Neural cell (in vitro differentiated cells): ENCODE results near the gene CHST1.

Experiments
- EP300 ChIP-seq: fragments of 450-650 bp; conservative IDR thresholded peaks from 2 replicates; pipeline ENCODE4 v1.6.1; 2014; ENCODE audit warnings: antibody characterized with exemption, mild to moderate bottlenecking, moderate library complexity; ENCODE audit not compliant: poor library complexity, severe bottlenecking
- EZH2 ChIP-seq: fragments of 200-600, 300-800 bp; shearing (Covaris generic), sonication (generic); IDR thresholded peaks from 2 replicates; pipeline ENCODE4 v1.6.1; 2014; ENCODE audit warnings: antibody characterized with exemption, low read length, borderline replicate concordance, mild to moderate bottlenecking; ENCODE audit not compliant: insufficient read depth, poor library complexity, severe bottlenecking
- POLR2AphosphoS5 ChIP-seq: IDR thresholded peaks from 2 replicates; pipeline ENCODE4 v1.6.1; 2012
- TF ChIP-seq, protein P1 (sequence below): fragments of 450-650 bp; IDR thresholded peaks from 2 replicates; pipeline ENCODE4 v1.5.1; 2014; ENCODE audit warnings: antibody characterized with exemption, mild to moderate bottlenecking, moderate library complexity; ENCODE audit not compliant: poor library complexity, severe bottlenecking
- TF ChIP-seq, protein P2 (sequence below): IDR thresholded peaks from 2 replicates; pipeline ENCODE4 v1.6.1; 2012; ENCODE audit warnings: borderline replicate concordance

DNA sequence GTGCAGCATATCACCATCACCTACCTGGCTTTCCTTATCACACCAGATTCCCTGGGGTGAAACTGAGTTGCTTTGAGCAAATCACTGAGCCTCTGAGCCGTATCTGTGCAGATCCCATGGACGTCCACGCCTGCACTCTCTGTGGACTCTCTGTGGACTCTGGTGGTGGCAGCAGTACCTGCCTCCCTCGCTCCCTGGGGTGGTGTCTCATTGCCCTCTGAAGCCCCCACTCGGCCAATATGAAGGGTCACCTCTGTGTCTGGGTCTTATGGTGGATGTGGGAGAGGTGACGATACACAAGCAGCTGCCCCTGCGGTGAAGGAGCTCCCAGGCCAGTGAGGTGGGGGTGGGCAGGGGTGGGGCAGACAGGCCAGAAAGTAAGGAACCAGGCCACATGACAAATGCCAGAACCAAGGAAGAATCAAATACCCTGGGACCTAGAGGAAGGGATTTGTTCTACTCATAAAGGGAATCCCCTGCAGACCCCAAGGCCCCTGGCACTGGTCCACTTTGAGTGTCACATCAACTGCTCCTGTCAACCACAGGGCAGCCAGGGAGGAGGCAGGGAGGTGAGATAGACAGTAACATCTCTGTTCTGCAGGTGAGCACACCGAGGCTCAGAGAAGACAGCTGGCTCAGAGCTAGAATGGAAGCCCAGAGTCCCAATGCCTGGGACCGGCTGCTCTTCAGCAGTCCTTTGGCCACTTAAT lies 9.2 kb upstream of the CHST1 start:
- TF ChIP-seq EP300 (no peak), POLR2AphosphoS5 (no peak), EZH2 (no peak)
- TF ChIP-seq, protein P1, sequence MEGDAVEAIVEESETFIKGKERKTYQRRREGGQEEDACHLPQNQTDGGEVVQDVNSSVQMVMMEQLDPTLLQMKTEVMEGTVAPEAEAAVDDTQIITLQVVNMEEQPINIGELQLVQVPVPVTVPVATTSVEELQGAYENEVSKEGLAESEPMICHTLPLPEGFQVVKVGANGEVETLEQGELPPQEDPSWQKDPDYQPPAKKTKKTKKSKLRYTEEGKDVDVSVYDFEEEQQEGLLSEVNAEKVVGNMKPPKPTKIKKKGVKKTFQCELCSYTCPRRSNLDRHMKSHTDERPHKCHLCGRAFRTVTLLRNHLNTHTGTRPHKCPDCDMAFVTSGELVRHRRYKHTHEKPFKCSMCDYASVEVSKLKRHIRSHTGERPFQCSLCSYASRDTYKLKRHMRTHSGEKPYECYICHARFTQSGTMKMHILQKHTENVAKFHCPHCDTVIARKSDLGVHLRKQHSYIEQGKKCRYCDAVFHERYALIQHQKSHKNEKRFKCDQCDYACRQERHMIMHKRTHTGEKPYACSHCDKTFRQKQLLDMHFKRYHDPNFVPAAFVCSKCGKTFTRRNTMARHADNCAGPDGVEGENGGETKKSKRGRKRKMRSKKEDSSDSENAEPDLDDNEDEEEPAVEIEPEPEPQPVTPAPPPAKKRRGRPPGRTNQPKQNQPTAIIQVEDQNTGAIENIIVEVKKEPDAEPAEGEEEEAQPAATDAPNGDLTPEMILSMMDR, result no peak
- TF ChIP-seq, protein P2, sequence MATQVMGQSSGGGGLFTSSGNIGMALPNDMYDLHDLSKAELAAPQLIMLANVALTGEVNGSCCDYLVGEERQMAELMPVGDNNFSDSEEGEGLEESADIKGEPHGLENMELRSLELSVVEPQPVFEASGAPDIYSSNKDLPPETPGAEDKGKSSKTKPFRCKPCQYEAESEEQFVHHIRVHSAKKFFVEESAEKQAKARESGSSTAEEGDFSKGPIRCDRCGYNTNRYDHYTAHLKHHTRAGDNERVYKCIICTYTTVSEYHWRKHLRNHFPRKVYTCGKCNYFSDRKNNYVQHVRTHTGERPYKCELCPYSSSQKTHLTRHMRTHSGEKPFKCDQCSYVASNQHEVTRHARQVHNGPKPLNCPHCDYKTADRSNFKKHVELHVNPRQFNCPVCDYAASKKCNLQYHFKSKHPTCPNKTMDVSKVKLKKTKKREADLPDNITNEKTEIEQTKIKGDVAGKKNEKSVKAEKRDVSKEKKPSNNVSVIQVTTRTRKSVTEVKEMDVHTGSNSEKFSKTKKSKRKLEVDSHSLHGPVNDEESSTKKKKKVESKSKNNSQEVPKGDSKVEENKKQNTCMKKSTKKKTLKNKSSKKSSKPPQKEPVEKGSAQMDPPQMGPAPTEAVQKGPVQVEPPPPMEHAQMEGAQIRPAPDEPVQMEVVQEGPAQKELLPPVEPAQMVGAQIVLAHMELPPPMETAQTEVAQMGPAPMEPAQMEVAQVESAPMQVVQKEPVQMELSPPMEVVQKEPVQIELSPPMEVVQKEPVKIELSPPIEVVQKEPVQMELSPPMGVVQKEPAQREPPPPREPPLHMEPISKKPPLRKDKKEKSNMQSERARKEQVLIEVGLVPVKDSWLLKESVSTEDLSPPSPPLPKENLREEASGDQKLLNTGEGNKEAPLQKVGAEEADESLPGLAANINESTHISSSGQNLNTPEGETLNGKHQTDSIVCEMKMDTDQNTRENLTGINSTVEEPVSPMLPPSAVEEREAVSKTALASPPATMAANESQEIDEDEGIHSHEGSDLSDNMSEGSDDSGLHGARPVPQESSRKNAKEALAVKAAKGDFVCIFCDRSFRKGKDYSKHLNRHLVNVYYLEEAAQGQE, result no peak
